Activated T-helper 17 cell treated with anti-CD3 and anti-CD28 coated beads, Interleukin-2, amount 50 U/mL, for 72 hours (primary cell): ENCODE data around the gene ALOX15B. TPM values are rescaled to one million over a fixed set of nuclear protein-coding genes. Genes with fewer than 3 reads are reported as not detected.
A peak's percentile ranks its signal among the peaks of the same experiment; 100 is the strongest.

Source experiments
- ATAC-seq: fragments of 150-1000 bp; cut with Tn5 transposase; replicated peaks from 2 replicates; pipeline ENCODE4 v1.10.0; 2021; ENCODE audit warnings: mild to moderate bottlenecking, moderate library complexity
- H3K27ac Mint-ChIP-seq: one replicate; pipeline ENCODE4 v1.8.0; 2022; ENCODE audit warnings: mixed read lengths
- H3K27me3 Mint-ChIP-seq: one replicate; pipeline ENCODE4 v1.8.0; 2022; ENCODE audit warnings: mixed read lengths
- H3K36me3 Mint-ChIP-seq: one replicate; pipeline ENCODE4 v1.8.0; 2022; ENCODE audit warnings: low read depth, mild to moderate bottlenecking, mixed read lengths
- H3K4me1 Mint-ChIP-seq: one replicate; pipeline ENCODE4 v1.8.0; 2022; ENCODE audit warnings: mixed read lengths
- H3K4me3 Mint-ChIP-seq: one replicate; pipeline ENCODE4 v1.8.0; 2022; ENCODE audit warnings: mild to moderate bottlenecking, mixed read lengths
- H3K9me3 Mint-ChIP-seq: one replicate; pipeline ENCODE4 v1.8.0; 2022; ENCODE audit warnings: mixed read lengths
- total RNA-seq, 2 donors: library from RNA; stranded (reverse); gene quantifications; one replicate each; pipeline ENCODE4 v1.2.3, GENCODE V29; 2022

ALOX15B gene
- total RNA-seq, 2 donors from 2014 or later = 0.61 TPM; not detected in 1

DNA sequence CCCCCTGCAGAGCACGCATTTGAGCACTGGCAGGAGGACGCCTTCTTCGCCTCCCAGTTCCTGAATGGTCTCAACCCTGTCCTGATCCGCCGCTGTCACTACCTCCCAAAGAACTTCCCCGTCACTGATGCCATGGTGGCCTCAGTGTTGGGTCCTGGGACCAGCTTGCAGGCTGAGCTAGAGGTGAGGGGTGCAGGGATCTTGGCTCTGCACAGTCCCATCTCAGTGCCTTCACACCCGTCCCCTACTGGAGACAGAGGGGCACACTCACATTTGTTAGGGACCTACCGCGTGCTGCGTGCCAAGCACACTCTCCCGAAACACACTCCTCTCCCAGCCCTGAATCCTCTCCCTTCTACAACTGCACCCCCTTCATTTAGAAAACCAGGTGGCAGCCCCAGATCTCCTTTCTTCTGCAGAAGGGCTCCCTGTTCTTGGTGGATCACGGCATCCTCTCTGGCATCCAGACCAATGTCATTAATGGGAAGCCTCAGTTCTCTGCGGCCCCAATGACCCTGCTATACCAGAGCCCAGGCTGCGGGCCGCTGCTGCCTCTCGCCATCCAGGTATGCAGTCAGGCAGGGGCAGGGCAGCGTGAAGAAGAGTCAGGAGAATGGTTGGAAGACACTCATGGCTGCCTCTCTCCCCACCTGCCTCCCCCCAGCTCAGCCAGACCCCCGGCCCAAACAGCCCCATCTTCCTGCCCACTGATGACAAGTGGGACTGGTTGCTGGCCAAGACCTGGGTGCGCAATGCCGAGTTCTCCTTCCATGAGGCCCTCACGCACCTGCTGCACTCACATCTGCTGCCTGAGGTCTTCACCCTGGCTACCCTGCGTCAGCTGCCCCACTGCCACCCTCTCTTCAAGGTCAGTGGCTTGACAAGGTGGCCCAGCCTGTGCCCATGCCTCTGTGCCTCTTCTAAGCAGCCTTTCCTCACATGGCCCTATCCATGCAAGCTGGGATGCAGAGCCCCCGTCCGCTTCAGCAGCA is 6.3 kb downstream of the ALOX15B start:
- Mint-ChIP-seq H3K27me3 (peaks cover 8% of the 10 kb centered on the region), H3K36me3 (no peaks in the 10 kb centered on the region), H3K4me1 (no peaks in the 10 kb centered on the region), H3K27ac (no peak overlapping the region), H3K4me3 (no peak overlapping the region), H3K9me3 (no peaks in the 10 kb centered on the region)
- no peak for ATAC-seq

DNA sequence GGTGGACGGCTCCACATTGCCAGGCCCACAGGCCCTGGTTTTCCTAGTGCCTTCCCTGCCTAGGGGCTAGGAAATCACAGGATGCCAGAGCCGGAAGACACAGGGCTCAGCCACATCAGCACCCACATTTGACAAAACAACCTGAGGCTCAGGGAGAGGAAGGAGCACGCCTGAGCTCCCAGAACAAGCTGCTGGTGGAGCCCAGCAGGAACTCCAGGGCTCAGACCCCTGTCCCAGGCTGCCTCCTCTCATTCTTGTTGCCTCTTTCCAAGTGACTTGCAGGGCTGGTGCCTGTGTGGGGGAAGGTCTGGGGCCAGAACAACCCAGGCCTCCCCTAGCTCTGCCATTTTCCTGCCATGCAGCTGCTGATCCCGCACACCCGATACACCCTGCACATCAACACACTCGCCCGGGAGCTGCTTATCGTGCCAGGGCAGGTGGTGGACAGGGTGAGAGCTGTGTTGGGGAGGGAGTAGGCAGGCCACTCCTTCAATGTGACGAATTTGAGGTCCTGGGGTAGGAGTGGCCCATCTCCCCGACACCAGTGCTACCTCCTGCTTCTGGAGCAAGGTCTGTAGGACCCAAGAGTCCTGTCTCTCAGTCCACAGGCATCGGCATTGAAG is 7.6 kb downstream of the ALOX15B start:
- no peaks in the 10 kb centered on the region for H3K9me3 Mint-ChIP-seq
- no peak overlapping the region for H3K4me3 Mint-ChIP-seq
- H3K36me3 Mint-ChIP-seq = no peaks in the 10 kb centered on the region
- no peak for ATAC-seq
- no peaks in the 10 kb centered on the region for H3K4me1 Mint-ChIP-seq
- peaks cover 6% of the 10 kb centered on the region for H3K27me3 Mint-ChIP-seq
- H3K27ac Mint-ChIP-seq = no peak overlapping the region

DNA sequence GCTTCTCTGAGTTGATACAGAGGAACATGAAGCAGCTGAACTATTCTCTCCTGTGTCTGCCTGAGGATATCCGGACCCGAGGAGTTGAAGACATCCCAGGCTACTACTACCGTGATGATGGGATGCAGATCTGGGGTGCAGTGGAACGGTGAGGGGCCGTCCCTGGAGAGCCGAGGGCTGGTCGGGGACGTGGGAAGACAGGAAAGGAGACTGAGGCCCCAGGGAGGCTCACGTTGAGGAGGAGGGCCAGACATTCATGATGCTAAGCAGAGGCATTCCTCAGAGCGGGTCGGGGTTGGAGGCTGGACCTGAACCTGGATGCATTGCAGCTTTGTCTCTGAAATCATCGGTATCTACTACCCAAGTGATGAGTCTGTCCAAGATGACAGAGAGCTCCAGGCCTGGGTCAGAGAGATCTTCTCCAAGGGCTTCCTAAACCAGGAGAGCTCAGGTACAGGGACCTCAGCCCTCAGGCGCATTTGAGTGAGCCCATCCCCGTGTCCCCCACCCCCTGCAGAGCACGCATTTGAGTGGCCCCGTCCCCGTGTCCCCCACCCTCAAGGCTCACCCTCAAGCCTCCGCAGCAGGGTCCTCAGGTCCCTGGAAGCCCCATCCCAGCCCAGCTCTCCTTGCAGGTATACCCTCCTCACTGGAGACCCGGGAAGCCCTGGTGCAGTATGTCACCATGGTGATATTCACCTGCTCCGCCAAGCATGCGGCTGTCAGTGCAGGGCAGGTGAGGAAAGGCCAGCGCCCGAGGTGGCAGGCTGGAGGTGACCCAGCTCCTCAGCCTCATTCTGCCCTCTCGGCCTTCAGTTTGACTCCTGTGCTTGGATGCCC is 8.3 kb downstream of the ALOX15B start:
- Mint-ChIP-seq H3K4me1 (no peaks in the 10 kb centered on the region), H3K9me3 (no peaks in the 10 kb centered on the region), H3K36me3 (no peaks in the 10 kb centered on the region), H3K27me3 (peaks cover 5% of the 10 kb centered on the region), H3K27ac (no peak overlapping the region), H3K4me3 (no peak overlapping the region)
- ATAC-seq = no peak

DNA sequence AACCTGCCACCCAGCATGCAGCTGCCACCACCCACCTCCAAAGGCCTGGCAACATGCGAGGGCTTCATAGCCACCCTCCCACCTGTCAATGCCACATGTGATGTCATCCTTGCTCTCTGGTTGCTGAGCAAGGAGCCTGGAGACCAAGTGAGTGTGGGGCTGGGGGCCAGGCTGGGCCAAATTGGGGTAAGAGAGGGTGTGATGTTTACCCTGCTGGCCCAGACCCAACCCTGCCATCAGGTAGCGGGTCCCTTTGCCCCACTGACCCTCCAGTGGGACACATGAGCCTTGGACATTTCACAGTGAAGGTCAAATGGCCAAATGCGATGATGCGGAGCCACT is 8.9 kb downstream of the ALOX15B start:
- no peak overlapping the region for H3K4me3 Mint-ChIP-seq
- H3K36me3 Mint-ChIP-seq = no peaks in the 10 kb centered on the region
- peaks cover 5% of the 10 kb centered on the region for H3K27me3 Mint-ChIP-seq
- no peaks in the 10 kb centered on the region for H3K9me3 Mint-ChIP-seq
- H3K4me1 Mint-ChIP-seq = no peaks in the 10 kb centered on the region
- no peak overlapping the region for H3K27ac Mint-ChIP-seq
- no peak for ATAC-seq

DNA sequence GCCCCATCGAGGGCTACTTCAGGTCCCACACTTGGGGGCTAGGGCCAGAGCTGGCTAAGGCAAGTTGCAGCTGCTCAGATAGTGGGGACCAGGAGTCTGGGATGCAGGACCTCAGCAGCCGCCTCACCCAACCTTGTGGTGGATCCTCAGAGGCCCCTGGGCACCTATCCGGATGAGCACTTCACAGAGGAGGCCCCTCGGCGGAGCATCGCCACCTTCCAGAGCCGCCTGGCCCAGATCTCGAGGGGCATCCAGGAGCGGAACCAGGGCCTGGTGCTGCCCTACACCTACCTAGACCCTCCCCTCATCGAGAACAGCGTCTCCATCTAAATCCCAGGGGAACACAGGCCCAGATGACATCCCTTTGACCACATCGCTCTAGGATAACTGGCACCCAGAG is 9.4 kb downstream of the ALOX15B start:
- no peak overlapping the region for H3K27ac Mint-ChIP-seq
- H3K9me3 Mint-ChIP-seq = no peaks in the 10 kb centered on the region
- no peaks in the 10 kb centered on the region for H3K4me1 Mint-ChIP-seq
- peaks cover 3% of the 10 kb centered on the region for H3K27me3 Mint-ChIP-seq
- no peaks in the 10 kb centered on the region for H3K36me3 Mint-ChIP-seq
- H3K4me3 Mint-ChIP-seq = no peak overlapping the region
- no peak for ATAC-seq

DNA sequence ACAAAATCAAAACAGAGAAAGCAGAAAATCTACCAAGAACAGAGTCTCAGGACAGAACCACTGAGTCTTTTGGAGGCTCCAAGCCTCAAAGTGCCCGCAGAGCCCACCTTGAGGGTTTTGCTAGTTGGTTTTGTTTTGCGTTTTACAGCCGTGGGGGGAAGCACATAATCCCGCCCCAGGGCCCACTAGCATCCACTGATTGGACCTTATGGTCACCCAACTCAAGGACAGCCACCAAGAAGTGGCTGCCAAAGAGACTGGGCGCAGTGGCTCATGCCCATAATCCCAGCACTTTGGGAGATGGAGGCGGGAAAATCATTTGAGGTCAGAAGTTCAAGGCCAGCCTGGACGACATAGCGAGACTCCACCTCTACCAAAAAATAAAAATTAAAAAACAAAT is 9.9 kb downstream of the ALOX15B start:
- ATAC-seq = no peak
- Mint-ChIP-seq H3K36me3 (no peaks in the 10 kb centered on the region), H3K9me3 (no peaks in the 10 kb centered on the region), H3K27me3 (no peaks in the 10 kb centered on the region), H3K4me1 (no peaks in the 10 kb centered on the region), H3K4me3 (no peak overlapping the region), H3K27ac (no peak overlapping the region)

DNA sequence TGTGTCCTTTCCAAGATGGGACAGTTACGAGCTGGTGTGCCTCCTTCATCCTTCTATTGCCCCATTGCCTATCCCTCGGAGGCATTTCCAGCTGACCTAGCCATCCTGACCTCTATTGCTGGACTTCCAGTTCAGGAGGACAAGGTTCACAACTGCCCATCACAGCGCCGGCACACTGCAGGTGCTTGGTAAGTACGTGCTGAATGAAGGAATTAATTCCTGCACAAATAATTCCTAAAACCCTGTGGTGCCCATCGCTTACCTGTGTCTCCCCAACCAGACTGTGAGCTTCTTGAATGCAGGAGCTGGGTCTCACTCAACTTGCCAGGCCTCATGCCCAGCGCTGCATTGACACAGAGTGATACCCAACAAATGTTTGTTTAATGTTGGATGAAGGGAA is 13.0 kb downstream of the ALOX15B start:
- Mint-ChIP-seq H3K4me1 (no peaks in the 10 kb centered on the region), H3K9me3 (no peaks in the 10 kb centered on the region), H3K27me3 (peaks cover 4% of the 10 kb centered on the region), H3K4me3 (no peak overlapping the region), H3K27ac (no peak overlapping the region), H3K36me3 (no peaks in the 10 kb centered on the region)
- ATAC-seq = no peak

DNA sequence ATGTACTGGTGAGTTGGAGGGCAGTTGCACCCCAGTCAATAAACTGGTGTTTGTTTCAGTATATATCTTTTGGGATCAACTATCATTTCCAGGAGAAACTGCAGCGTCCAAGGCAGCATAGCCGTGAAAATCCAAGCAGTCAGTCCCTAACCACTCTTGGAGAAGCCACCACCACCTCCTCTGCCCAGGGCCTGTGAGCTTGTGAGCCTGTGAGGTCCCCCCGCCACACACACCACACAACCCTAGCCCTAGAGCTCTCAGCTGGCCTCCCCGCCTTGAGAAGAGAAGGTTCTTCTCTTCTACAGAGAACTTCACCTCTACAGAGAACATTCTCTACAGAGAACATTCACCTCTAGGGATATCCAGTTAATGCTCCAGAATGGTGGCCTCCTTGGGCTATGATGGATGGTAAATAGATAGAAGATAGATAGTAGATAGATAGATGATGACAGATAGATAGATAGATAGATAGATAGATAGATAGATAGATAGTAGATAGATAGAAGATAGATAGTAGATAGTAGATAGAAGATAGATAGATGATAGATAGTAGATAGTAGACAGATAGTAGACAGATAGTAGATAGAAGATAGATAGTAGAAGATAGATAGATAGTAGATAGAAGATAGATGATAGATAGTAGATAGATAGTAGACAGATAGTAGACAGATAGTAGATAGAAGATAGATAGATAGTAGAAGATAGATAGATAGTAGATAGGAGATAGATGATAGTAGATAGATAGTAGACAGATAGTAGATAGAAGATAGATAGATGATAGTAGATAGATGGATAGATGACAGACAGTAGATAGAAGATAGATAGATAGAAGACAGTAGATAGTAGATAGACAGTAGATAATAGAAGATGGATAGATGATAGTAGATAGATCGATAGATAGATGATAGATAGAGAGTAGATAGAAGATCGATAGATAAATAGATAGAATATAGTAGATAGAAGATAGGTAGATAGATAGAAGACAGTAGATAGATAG is 13.7 kb downstream of the ALOX15B start:
- Mint-ChIP-seq H3K4me1 (no peaks in the 10 kb centered on the region), H3K36me3 (no peaks in the 10 kb centered on the region), H3K9me3 (no peaks in the 10 kb centered on the region), H3K27me3 (peaks cover 8% of the 10 kb centered on the region), H3K4me3 (no peak overlapping the region), H3K27ac (no peak overlapping the region)
- no peak for ATAC-seq

DNA sequence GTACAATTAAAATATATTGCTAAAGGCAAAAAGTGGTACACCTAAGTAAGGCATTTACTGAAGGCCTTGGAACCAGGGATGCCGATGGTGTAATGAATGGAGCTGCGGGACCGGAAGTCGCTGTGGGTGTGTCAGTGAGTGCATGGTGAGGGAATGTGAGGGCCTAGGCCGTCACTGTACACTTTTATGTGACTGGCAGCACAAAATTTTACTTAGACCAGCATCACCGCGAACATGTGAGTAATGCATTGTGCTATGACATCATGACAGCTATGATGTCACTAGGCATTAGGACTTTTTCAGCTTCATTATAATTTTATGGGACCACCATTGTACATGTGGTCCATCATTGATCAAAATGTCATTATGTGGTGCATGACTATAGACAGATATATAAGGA is 14.7 kb downstream of the ALOX15B start:
- H3K36me3 Mint-ChIP-seq = no peaks in the 10 kb centered on the region
- no peaks in the 10 kb centered on the region for H3K4me1 Mint-ChIP-seq
- H3K27me3 Mint-ChIP-seq = peaks cover 9% of the 10 kb centered on the region
- no peaks in the 10 kb centered on the region for H3K9me3 Mint-ChIP-seq
- no peak overlapping the region for H3K27ac Mint-ChIP-seq
- no peak for ATAC-seq
- H3K4me3 Mint-ChIP-seq = no peak overlapping the region

DNA sequence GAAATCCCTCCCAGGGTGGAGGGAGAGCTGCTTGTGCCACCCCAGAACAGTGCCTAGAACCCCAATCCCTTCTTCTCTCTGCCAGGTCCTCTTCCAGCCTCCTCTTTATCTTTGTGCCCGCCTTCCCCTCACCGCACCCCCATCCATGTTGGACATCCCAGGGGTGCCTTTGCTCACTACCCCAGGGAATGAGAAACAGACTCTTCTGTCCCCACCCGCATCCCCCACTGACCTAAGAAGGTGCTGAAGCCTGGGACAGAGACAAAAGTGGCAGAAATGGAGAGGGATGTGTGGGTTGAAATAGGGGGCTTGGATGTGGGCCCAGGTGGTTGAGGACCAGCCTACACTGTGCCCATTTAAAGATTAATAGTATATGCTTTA is 17.0 kb downstream of the ALOX15B start:
- ATAC-seq = no peak
- no peaks in the 10 kb centered on the region for H3K36me3 Mint-ChIP-seq
- no peaks in the 10 kb centered on the region for H3K9me3 Mint-ChIP-seq
- no peak overlapping the region for H3K27ac Mint-ChIP-seq
- no peaks in the 10 kb centered on the region for H3K4me1 Mint-ChIP-seq
- H3K27me3 Mint-ChIP-seq = peaks cover 18% of the 10 kb centered on the region
- no peak overlapping the region for H3K4me3 Mint-ChIP-seq

DNA sequence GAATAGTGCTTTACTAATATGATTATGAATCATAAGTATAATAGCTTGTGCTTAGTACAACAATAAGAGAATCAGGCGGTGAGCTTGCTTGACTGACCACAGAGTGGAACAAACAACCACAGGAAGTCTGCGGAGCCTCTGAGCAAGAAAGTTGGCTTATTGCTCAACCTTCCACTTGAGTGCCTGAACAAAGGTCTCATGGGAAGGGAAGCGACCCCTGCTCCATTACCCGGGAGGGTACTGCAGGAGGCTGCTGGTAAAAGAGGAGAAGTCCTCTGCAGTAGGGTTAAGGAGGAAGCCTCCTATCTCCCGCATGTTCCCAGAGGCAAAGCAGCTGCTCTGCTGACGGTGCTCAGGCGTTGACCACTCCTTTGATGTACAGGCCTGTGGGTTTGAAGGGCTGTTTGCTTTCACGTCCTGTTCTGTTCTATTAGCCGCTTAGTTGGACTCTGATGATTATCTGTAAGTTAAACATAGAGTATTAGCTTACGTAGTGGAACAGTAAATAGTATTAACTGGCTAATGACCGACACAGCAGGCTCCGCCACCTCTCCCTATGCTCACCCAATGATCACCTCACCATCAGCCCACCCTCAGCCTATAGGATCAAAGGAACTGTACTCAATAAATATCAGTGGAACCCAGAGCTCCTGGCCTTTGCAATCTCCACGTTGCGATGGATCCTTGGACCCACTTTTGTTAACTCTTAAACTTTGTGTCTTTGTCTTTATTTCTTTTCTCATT is 17.5 kb downstream of the ALOX15B start:
- H3K9me3 Mint-ChIP-seq = no peaks in the 10 kb centered on the region

DNA sequence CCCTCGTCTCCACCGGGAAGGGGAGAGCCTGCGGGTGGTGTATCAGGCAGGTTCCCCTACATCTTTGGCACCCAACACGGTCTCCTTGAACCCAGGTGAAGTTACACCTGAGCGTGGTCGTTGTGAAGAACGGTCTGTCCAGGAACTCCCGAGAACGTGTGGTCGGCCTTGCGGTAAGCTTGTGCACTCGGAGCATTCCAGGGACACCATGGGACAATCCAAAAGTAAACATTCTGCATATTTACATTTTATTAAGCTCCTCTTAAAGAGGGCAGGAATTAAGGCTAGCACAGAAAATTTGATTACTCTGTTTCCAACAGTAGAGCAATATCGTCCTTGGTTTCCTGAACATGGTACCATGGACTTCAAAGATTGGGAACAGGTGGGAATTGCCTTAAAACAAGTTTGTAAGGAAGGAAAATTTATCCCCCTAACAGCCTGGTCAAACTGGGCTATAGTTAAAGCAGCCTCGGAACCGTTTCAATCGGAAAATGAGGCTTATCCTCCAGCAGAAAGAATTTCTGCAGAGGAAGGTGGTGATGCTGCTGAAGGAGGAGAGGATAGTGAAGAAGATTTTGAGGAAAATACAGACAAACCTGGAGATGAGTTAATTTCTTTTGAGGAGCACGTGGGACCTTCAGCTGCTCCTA is 18.2 kb downstream of the ALOX15B start:
- Mint-ChIP-seq H3K27ac (no peak overlapping the region), H3K9me3 (no peaks in the 10 kb centered on the region), H3K27me3 (peaks cover 25% of the 10 kb centered on the region)

More for the DNA sequence above, 17.5 kb downstream of the ALOX15B start:
- Mint-ChIP-seq H3K4me3 (no peak overlapping the region), H3K27ac (no peak overlapping the region), H3K36me3 (no peaks in the 10 kb centered on the region), H3K4me1 (no peaks in the 10 kb centered on the region), H3K27me3 (peaks cover 21% of the 10 kb centered on the region)
- ATAC-seq = peak; percentile 80

DNA sequence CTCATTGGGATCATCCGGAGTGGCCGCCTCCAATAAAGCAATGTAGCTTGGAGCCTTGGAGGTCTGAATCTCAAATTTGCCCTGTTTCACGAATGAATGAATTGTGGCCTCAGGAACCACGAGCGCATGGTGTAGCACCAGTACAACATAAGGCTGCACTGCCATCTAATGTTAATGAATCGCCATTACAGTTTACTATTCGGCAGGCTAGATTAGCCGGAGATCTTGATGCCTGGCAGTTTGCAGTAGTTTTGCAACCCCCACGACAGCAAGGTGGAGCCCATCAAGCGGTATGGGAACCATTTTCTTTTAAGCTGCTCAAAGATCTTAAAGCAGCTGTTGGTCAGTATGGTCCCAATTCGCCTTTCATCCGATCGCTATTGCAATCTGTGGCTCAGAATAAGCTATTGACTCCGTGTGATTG is 18.8 kb downstream of the ALOX15B start:
- H3K4me1 Mint-ChIP-seq = no peaks in the 10 kb centered on the region
- ATAC-seq = peak; percentile 76
- peaks cover 30% of the 10 kb centered on the region for H3K27me3 Mint-ChIP-seq
- H3K27ac Mint-ChIP-seq = no peak overlapping the region
- H3K9me3 Mint-ChIP-seq = no peaks in the 10 kb centered on the region
- H3K36me3 Mint-ChIP-seq = no peaks in the 10 kb centered on the region
- no peak overlapping the region for H3K4me3 Mint-ChIP-seq

More for the DNA sequence above, 18.2 kb downstream of the ALOX15B start:
- no peaks in the 10 kb centered on the region for H3K36me3 Mint-ChIP-seq
- no peak for ATAC-seq
- no peaks in the 10 kb centered on the region for H3K4me1 Mint-ChIP-seq
- no peak overlapping the region for H3K4me3 Mint-ChIP-seq
